ENCODE data around the gene DCXR. TPM values are rescaled to one million over a fixed set of nuclear protein-coding genes. Genes with fewer than 3 reads are reported as not detected.

The DCXR gene
- total and polyA plus RNA-seq, 2 of the 4 experiments (the other 2 are of a cell fraction) = 36.6 to 139 TPM

DNA sequence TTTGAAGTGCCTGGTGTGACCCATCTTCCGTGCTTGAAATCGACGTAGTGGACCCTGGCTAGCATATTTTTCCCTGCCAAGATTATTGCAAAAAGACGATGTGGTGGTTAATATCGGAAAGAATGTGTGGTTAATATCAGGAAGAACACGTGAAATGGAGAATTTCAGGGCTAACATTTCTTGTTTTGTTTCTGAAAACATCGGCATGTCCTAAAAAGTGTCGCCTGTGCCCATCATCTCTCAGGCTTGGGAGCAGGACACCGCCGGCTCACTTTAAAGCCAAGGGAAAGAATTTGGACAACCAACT, 345 bp upstream of the DCXR start:
- H3K4ac ChIP-seq (ENCODE audit: low read depth, low read length) = no peak overlapping the region
- peak overlapping the region; percentile 33; the same call in 1 of the 2 replicates for H3K4me3 ChIP-seq (ENCODE audit: insufficient read depth, low read depth, low read length)
- H3K9me1 ChIP-seq (ENCODE audit: insufficient read depth, low read length) = peaks cover 12% of the 10 kb centered on the region; the same call in 1 of the 2 replicates
- H3K27ac ChIP-seq (ENCODE audit: insufficient read depth, low read length) = no peak overlapping the region
- DNase-seq (no peak), ATAC-seq (ENCODE audit: low read depth) (no peak)
- peaks cover 7 to 12% of the 10 kb centered on the region in 2 experiments for H3K79me1 ChIP-seq (ENCODE audit: low read depth in 1 of 2, low read length in 2 of 2)
- peak overlapping the region in 1 of 2 experiments; percentile 78; a peak in 1 of 4 replicates for H4K8ac ChIP-seq (ENCODE audit: low read depth in 2 of 2, low read length in 2 of 2)
- no peak for TF ChIP-seq RAD21 (IDR thresholded peaks at IDR 0.05; ENCODE audit: low read length)
- no peak for TF ChIP-seq MXI1 (IDR thresholded peaks at IDR 0.05; ENCODE audit: borderline replicate concordance, low read depth, low read length)
- no peak for TF ChIP-seq SMC3 (IDR thresholded peaks at IDR 0.05; ENCODE audit: low read depth, low read length)
- TF ChIP-seq CHD1 (IDR thresholded peaks at IDR 0.05; ENCODE audit: low read depth, low read length) = no peak
- TF ChIP-seq, protein P1, sequence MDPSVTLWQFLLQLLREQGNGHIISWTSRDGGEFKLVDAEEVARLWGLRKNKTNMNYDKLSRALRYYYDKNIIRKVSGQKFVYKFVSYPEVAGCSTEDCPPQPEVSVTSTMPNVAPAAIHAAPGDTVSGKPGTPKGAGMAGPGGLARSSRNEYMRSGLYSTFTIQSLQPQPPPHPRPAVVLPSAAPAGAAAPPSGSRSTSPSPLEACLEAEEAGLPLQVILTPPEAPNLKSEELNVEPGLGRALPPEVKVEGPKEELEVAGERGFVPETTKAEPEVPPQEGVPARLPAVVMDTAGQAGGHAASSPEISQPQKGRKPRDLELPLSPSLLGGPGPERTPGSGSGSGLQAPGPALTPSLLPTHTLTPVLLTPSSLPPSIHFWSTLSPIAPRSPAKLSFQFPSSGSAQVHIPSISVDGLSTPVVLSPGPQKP (IDR thresholded peaks at IDR 0.05; ENCODE audit: borderline replicate concordance, low read depth, low read length) = no peak
- TF ChIP-seq, protein P2, sequence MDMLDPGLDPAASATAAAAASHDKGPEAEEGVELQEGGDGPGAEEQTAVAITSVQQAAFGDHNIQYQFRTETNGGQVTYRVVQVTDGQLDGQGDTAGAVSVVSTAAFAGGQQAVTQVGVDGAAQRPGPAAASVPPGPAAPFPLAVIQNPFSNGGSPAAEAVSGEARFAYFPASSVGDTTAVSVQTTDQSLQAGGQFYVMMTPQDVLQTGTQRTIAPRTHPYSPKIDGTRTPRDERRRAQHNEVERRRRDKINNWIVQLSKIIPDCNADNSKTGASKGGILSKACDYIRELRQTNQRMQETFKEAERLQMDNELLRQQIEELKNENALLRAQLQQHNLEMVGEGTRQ (IDR thresholded peaks at IDR 0.05; ENCODE audit: low read depth, low read length) = no peak
- TF ChIP-seq NFE2L2 (IDR thresholded peaks at IDR 0.05; ENCODE audit: low read depth, low read length) = no peak
- TF ChIP-seq MAFK (IDR thresholded peaks at IDR 0.05; ENCODE audit: low read depth, low read length) = no peak
- no peak for TF ChIP-seq POLR2A (IDR thresholded peaks at IDR 0.05; ENCODE audit: low read depth, low read length)
- no peak for TF ChIP-seq RFX5 (IDR thresholded peaks at IDR 0.05; ENCODE audit: low read depth, low read length)
- no peak for TF ChIP-seq RCOR1 (IDR thresholded peaks at IDR 0.05; ENCODE audit: insufficient replicate concordance, low read length)
- TF ChIP-seq CEBPB (IDR thresholded peaks at IDR 0.05; ENCODE audit: low read depth, low read length) = no peak
- TF ChIP-seq BHLHE40 (IDR thresholded peaks at IDR 0.05; ENCODE audit: low read depth, low read length) = no peak
- no peak for TF ChIP-seq FOS (IDR thresholded peaks at IDR 0.05; ENCODE audit: low read depth, low read length)
- TF ChIP-seq MAZ (IDR thresholded peaks at IDR 0.05; ENCODE audit: borderline replicate concordance, low read depth, low read length) = no peak
- TF ChIP-seq, protein P3, sequence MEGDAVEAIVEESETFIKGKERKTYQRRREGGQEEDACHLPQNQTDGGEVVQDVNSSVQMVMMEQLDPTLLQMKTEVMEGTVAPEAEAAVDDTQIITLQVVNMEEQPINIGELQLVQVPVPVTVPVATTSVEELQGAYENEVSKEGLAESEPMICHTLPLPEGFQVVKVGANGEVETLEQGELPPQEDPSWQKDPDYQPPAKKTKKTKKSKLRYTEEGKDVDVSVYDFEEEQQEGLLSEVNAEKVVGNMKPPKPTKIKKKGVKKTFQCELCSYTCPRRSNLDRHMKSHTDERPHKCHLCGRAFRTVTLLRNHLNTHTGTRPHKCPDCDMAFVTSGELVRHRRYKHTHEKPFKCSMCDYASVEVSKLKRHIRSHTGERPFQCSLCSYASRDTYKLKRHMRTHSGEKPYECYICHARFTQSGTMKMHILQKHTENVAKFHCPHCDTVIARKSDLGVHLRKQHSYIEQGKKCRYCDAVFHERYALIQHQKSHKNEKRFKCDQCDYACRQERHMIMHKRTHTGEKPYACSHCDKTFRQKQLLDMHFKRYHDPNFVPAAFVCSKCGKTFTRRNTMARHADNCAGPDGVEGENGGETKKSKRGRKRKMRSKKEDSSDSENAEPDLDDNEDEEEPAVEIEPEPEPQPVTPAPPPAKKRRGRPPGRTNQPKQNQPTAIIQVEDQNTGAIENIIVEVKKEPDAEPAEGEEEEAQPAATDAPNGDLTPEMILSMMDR (conservative IDR thresholded peaks at IDR 0.05; ENCODE audit: low read depth, low read length) = no peak
- ChIA-PET CTCF (interaction anchor here (0.5 to 1.7 kb wide), 4 partner anchors 15 to 78 kb away, joined by 3 to 7 read pairs (median 4); partner anchors contain the start of genes CENPX and LRRC45), POLR2A (ENCODE audit: unreplicated experiment) (interaction anchor here (0.6 kb wide), 1 partner anchor 60 kb away, joined by 4 read pairs; the partner anchor contains the start of gene FASN)
- peaks cover 7% of the 10 kb centered on the region for H3K4me1 ChIP-seq (ENCODE audit: control insufficient read depth, insufficient read depth, low read length)
- in situ Hi-C loops (cut with MboI; ENCODE audit: low sequenced_read_pairs) = no loop called here
- H2BK5ac ChIP-seq (ENCODE audit: low read depth, low read length, poor library complexity, severe bottlenecking) = no peak overlapping the region
- H3K27me3 ChIP-seq (ENCODE audit: control insufficient read depth, insufficient read depth, low read length) = no peaks in the 10 kb centered on the region
- 14% methylated on average over 10 of the region's 10 CpGs; no CpG with 5 or more reads in 1 of the 2 experiments for WGBS, 2 experiments (ENCODE audit: extremely low coverage in 2 of 2, insufficient read length in 1 of 2)
- H3K36me3 ChIP-seq (ENCODE audit: control insufficient read depth, insufficient read depth, low read length) = no peaks in the 10 kb centered on the region
- H2BK120ac ChIP-seq (ENCODE audit: low read depth, low read length) = no peak overlapping the region
- no peak overlapping the region for H2AK9ac ChIP-seq (replicated peaks; ENCODE audit: low read depth, low read length, poor library complexity)
- dilution Hi-C loops (cut with HindIII; ENCODE audit: low sequenced_read_pairs, unreplicated experiment) = no loop called here
- no peaks in the 10 kb centered on the region for H3K9me3 ChIP-seq (ENCODE audit: control insufficient read depth, insufficient read depth, low read length)
- H3K4me2 ChIP-seq (ENCODE audit: low read depth, low read length) = peak overlapping the region; percentile 97
- BruUV-seq (replicated peaks) = no TSS peak
- H2BK20ac ChIP-seq (ENCODE audit: low read depth, low read length) = no peak overlapping the region
- no peak overlapping the region for H3K18ac ChIP-seq (ENCODE audit: low read depth, low read length)
- no peak overlapping the region for H3K23ac ChIP-seq (ENCODE audit: low read depth, low read length)
- H2BK15ac ChIP-seq (ENCODE audit: low read depth, low read length) = no peak overlapping the region
- H3K56ac ChIP-seq (ENCODE audit: extremely low read depth, insufficient read depth, low read length) = no peak overlapping the region
- intact Hi-C loops (cut with micrococcal nuclease) = loop anchor here (2.0 to 10.0 kb wide), 2 partner anchors 61 to 287 kb away; partner anchors contain the start of gene FASN
- peak overlapping the region; percentile 53 for H2AFZ ChIP-seq (replicated peaks; ENCODE audit: low read length, poor library complexity)
- H4K91ac ChIP-seq (ENCODE audit: insufficient read depth, low read depth, low read length) = no peak overlapping the region
- peak overlapping the region; percentile 34; the same call in 1 of the 2 replicates for H3K9ac ChIP-seq (ENCODE audit: low read depth, low read length)
- peaks cover 5% of the 10 kb centered on the region for H4K20me1 ChIP-seq (ENCODE audit: insufficient read depth, low read length)
- no peak overlapping the region for H3K14ac ChIP-seq (replicated peaks; ENCODE audit: low read depth, low read length)
- H2AK5ac ChIP-seq (ENCODE audit: low read depth, low read length) = no peak overlapping the region
- H4K5ac ChIP-seq (ENCODE audit: low read depth, low read length) = no peak overlapping the region

All from IMR-90 (cell line).